ENCODE measurements around the gene BAIAP2L2. TPM values are rescaled to one million over a fixed set of nuclear protein-coding genes. Genes with fewer than 3 reads are reported as not detected.

BAIAP2L2 gene
- total and polyA plus RNA-seq, 3 experiments from 2014 or later: 0.53 to 0.58 TPM; not detected in 1

- Histone ChIP-seq H3K27me3 (ENCODE audit: insufficient read depth, low read length, poor library complexity, severe bottlenecking) (no peaks in the 10 kb centered on the region), H3K4me1 (ENCODE audit: insufficient read depth, low read length) (peaks cover 20% of the 10 kb centered on the region), H3K4me3 (ENCODE audit: low read length) (peak within 1 kb of the TSS; percentile 97), H3K27ac (ENCODE audit: low read depth, low read length) (peak within 1 kb of the TSS; percentile 77), H3K36me3 (ENCODE audit: insufficient read depth, low read length) (no peaks in the 10 kb centered on the region), H3K9me3 (ENCODE audit: low read length) (no peaks in the 10 kb centered on the region)
- Mint-ChIP-seq H3K27ac (peak within 1 kb of the TSS; percentile 97 to 99 (median 99)), H3K9me3 (no peaks in the 10 kb centered on the region), H3K4me3 (peak within 1 kb of the TSS; percentile 95 to 99 (median 97)), H3K4me1 (peaks cover 20 to 28% (median 25%) of the 10 kb centered on the region in 3 donors), H3K27me3 (no peaks in the 10 kb centered on the region), H3K36me3 (peaks cover 0 to 28% (median 2%) of the 10 kb centered on the region in 3 donors)
- DNase-seq: peak; percentile 63 to 91 (median 82)
- POLR2A ChIA-PET: interaction anchor here (0.8 kb wide), 1 partner anchor 215 kb away, joined by 3 read pairs; the partner anchor contains the start of gene TMEM184B
- CTCF ChIA-PET: interaction anchor here (0.8 to 1.6 kb wide), 2 partner anchors 13 to 173 kb away, joined by 3 read pairs; no protein-coding TSS in a partner anchor
Observed at GRCh38 chr22:38056969-38057891, 53.3 kb downstream of the BAIAP2L2 start, which contains the start of gene PICK1. Gene PICK1 (plus strand): TSS chr22:38057404. CDS start chr22:38057810, 406 bp downstream.

- no peaks in the 10 kb centered on the region for H3K9me3 Mint-ChIP-seq
- peaks cover 10 to 14% (median 12%) of the 10 kb centered on the region in 3 donors for H3K4me1 Mint-ChIP-seq
- POLR2A ChIA-PET: interaction anchor here (0.6 to 0.9 kb wide), 2 partner anchors 99 to 302 kb away, joined by 3 read pairs; no protein-coding TSS in a partner anchor
- no peak overlapping the region for H3K27ac ChIP-seq (ENCODE audit: low read depth, low read length)
- no peaks in the 10 kb centered on the region for H3K9me3 ChIP-seq (ENCODE audit: low read length)
- H3K4me3 Mint-ChIP-seq: peak overlapping the region in 1 of 7 donors; percentile 77
- no peaks in the 10 kb centered on the region for H3K27me3 ChIP-seq (ENCODE audit: insufficient read depth, low read length, poor library complexity, severe bottlenecking)
- H3K4me1 ChIP-seq (ENCODE audit: insufficient read depth, low read length): peaks cover 10% of the 10 kb centered on the region
- no peaks in the 10 kb centered on the region for H3K36me3 ChIP-seq (ENCODE audit: insufficient read depth, low read length)
- H3K36me3 Mint-ChIP-seq: peaks cover 0 to 3% (median 0%) of the 10 kb centered on the region in 3 donors
- peak overlapping the region in 2 of 8 donors; percentile 58 to 80 for H3K27ac Mint-ChIP-seq
- peak; percentile 66 to 86 (median 72) for DNase-seq
- peaks cover 3 to 7% of the 10 kb centered on the region in 2 donors for H3K27me3 Mint-ChIP-seq
- CTCF ChIA-PET: interaction anchor here (0.6 to 2.4 kb wide), 48 partner anchors 9 to 552 kb away, joined by 3 to 20 read pairs (median 4); no protein-coding TSS in a partner anchor
- H3K4me3 ChIP-seq (ENCODE audit: low read length): no peak overlapping the region
Observed at GRCh38 chr22:38051900-38052862, 58.3 kb downstream of the BAIAP2L2 start.

DNA sequence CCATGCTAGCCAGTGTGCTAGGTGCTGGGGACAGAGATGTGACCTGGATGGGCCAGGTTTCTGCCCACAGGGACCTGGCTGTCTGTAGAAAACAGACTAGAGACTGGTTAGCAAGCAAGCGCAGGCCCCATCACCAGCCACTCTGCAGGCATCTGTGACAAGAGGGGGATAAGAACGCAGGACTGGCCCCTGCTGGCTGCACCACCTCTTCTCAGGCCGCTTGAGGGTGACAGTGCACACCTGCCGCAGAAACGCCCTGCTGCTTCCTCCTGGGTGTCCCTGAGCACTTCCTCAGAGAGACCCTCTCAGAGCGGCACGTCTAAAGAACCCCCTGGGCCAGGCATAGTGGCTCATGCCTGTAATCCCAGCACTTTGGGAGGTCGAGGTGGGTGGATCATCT is 59.2 kb downstream of the BAIAP2L2 start:
- Histone ChIP-seq H3K27me3 (ENCODE audit: insufficient read depth, low read length, poor library complexity, severe bottlenecking) (no peaks in the 10 kb centered on the region), H3K9me3 (ENCODE audit: low read length) (no peaks in the 10 kb centered on the region), H3K27ac (ENCODE audit: low read depth, low read length) (no peak overlapping the region), H3K36me3 (ENCODE audit: insufficient read depth, low read length) (no peaks in the 10 kb centered on the region), H3K4me3 (ENCODE audit: low read length) (no peak overlapping the region), H3K4me1 (ENCODE audit: insufficient read depth, low read length) (peaks cover 3% of the 10 kb centered on the region)
- H3K36me3 Mint-ChIP-seq: no peaks in the 10 kb centered on the region
- H3K27me3 Mint-ChIP-seq: peaks cover 3 to 12% of the 10 kb centered on the region in 2 donors
- no peak overlapping the region for H3K4me3 Mint-ChIP-seq
- peaks cover 3 to 5% (median 4%) of the 10 kb centered on the region in 3 donors for H3K4me1 Mint-ChIP-seq
- DNase-seq: no peak
- H3K9me3 Mint-ChIP-seq: no peaks in the 10 kb centered on the region
- no peak overlapping the region for H3K27ac Mint-ChIP-seq
- POLR2A ChIA-PET: no interaction called here
- CTCF ChIA-PET: interaction anchor here (1.2 to 2.4 kb wide), 9 partner anchors 13 to 299 kb away, joined by 4 to 20 read pairs (median 8); no protein-coding TSS in a partner anchor

DNA sequence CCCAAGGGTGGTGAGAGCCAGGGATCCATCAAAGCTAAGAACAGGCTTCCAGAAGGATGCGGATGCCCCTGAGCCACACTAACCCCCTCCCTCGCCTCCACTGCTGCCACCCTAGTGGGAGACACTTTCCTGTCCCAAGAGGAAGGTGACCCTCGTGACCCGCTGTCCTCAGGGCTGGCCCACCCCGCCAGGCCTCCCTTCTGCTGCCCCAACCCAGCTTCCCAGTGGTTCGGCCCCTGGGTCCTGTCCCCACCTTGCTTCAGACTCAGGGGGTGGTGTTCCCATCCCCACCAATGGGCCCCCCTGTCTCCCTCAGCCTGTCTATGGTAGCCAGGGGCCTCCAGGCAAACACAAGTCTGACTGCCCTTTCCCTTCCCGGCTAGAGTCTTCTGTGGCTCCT is 59.8 kb downstream of the BAIAP2L2 start:
- no peaks in the 10 kb centered on the region for H3K4me1 ChIP-seq (ENCODE audit: insufficient read depth, low read length)
- Mint-ChIP-seq H3K27ac (no peak overlapping the region), H3K4me1 (peaks cover 2 to 5% (median 4%) of the 10 kb centered on the region in 3 donors), H3K4me3 (no peak overlapping the region), H3K27me3 (peaks cover 3 to 14% of the 10 kb centered on the region in 2 donors), H3K9me3 (no peaks in the 10 kb centered on the region), H3K36me3 (no peaks in the 10 kb centered on the region)
- no peaks in the 10 kb centered on the region for H3K9me3 ChIP-seq (ENCODE audit: low read length)
- no peak for DNase-seq
- CTCF ChIA-PET: no interaction called here
- no peaks in the 10 kb centered on the region for H3K27me3 ChIP-seq (ENCODE audit: insufficient read depth, low read length, poor library complexity, severe bottlenecking)
- H3K27ac ChIP-seq (ENCODE audit: low read depth, low read length): no peak overlapping the region
- H3K36me3 ChIP-seq (ENCODE audit: insufficient read depth, low read length): no peaks in the 10 kb centered on the region
- POLR2A ChIA-PET: no interaction called here
- no peak overlapping the region for H3K4me3 ChIP-seq (ENCODE audit: low read length)

DNA sequence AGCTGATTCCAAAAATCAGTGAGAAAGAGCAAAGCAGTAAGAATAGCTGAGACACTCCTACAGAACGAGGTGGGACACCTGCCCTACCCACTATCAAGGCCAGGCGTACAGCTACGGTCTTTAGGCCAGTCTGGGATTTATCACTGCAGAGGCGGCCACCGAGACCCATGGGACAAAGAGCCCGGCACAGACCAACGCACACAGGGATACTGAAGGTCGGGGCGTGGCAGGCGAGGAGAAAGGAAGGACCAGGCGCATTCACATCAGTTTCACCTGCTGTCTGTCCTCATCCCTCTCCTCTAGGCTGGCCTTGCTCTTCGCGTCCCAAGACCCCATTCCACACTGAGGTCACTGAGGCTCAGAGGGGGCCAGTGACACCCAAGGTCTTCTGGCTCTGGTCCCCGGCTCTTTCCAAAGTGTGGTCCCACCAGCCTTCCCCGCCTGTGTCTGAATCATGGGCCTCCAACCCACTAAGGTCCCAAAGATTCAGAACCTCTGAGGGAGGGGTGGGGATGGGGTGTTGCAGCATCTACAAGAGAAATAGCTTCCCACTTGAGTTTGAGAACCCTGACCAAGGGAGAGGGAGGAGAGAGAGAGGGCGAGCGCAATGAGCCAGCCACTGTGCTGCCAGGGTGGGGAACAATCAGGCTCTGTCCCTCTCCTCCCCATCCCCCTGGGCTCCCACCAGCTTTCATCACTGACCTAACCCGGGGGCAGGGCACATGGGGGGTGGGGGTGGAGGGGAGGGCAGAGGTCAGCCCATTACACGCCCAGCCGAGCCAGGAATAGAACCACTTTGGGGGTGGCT is 60.5 kb downstream of the BAIAP2L2 start:
- ChIA-PET POLR2A (no interaction called here), CTCF (no interaction called here)
- no peaks in the 10 kb centered on the region for H3K9me3 Mint-ChIP-seq
- no peaks in the 10 kb centered on the region for H3K4me1 ChIP-seq (ENCODE audit: insufficient read depth, low read length)
- H3K27ac ChIP-seq (ENCODE audit: low read depth, low read length): no peak overlapping the region
- DNase-seq: no peak
- H3K27me3 Mint-ChIP-seq: peaks cover 5 to 17% of the 10 kb centered on the region in 2 donors
- H3K36me3 ChIP-seq (ENCODE audit: insufficient read depth, low read length): no peaks in the 10 kb centered on the region
- peaks cover 2 to 5% (median 4%) of the 10 kb centered on the region in 3 donors for H3K4me1 Mint-ChIP-seq
- H3K36me3 Mint-ChIP-seq: no peaks in the 10 kb centered on the region
- no peaks in the 10 kb centered on the region for H3K9me3 ChIP-seq (ENCODE audit: low read length)
- H3K4me3 Mint-ChIP-seq: peak overlapping the region in 1 of 7 donors; percentile 37
- no peak overlapping the region for H3K4me3 ChIP-seq (ENCODE audit: low read length)
- H3K27ac Mint-ChIP-seq: no peak overlapping the region
- no peaks in the 10 kb centered on the region for H3K27me3 ChIP-seq (ENCODE audit: insufficient read depth, low read length, poor library complexity, severe bottlenecking)

- Mint-ChIP-seq H3K4me1 (no peaks in the 10 kb centered on the region), H3K27me3 (peaks cover 5 to 18% of the 10 kb centered on the region in 2 donors), H3K4me3 (no peak overlapping the region), H3K36me3 (no peaks in the 10 kb centered on the region), H3K9me3 (no peaks in the 10 kb centered on the region), H3K27ac (peak overlapping the region in 2 of 8 donors; percentile 84 to 92)
- Histone ChIP-seq H3K4me1 (ENCODE audit: insufficient read depth, low read length) (no peaks in the 10 kb centered on the region), H3K27ac (ENCODE audit: low read depth, low read length) (no peak overlapping the region), H3K36me3 (ENCODE audit: insufficient read depth, low read length) (no peaks in the 10 kb centered on the region), H3K9me3 (ENCODE audit: low read length) (no peaks in the 10 kb centered on the region), H3K27me3 (ENCODE audit: insufficient read depth, low read length, poor library complexity, severe bottlenecking) (no peaks in the 10 kb centered on the region), H3K4me3 (ENCODE audit: low read length) (no peak overlapping the region)
- POLR2A ChIA-PET: no interaction called here
- DNase-seq: no peak
- CTCF ChIA-PET: no interaction called here
Observed at GRCh38 chr22:38046070-38046748, 64.3 kb downstream of the BAIAP2L2 start.
